GM23338 (cell line): ENCODE results near the gene COG7.

ENCODE experiments used
- CREB1 ChIP-seq: fragments of 250-450 bp; sonication (Bioruptor Pico); IDR thresholded peaks from 2 replicates; pipeline ENCODE4 v1.5.0; 2020; ENCODE audit warnings: low read depth, mild to moderate bottlenecking, moderate library complexity
- CTCF ChIP-seq, 2 experiments: fragments of 200-600 bp in 1 of 2; sonication (generic) in 1 of 2; conservative IDR thresholded peaks; 2 replicates each; pipeline versions ENCODE4 v1.5.1 to v1.6.1; 2016 to 2017; ENCODE audit warnings: antibody characterized with exemption in 2 of 2, low read depth in 2 of 2, mild to moderate bottlenecking in 2 of 2, moderate library complexity in 1 of 2
- EZH2 ChIP-seq: fragments of 200-600 bp; sonication (generic); IDR thresholded peaks from one replicate; pipeline ENCODE4 v1.8.0; 2017; ENCODE audit warnings: antibody characterized with exemption, mild to moderate bottlenecking, low read depth; ENCODE audit not compliant: unreplicated experiment
- EZH2phosphoT487 ChIP-seq: fragments of 200-600 bp; sonication (generic); IDR thresholded peaks from one replicate; pipeline ENCODE4 v1.8.1; 2018; ENCODE audit warnings: antibody characterized with exemption; ENCODE audit not compliant: unreplicated experiment
- JUNB ChIP-seq: IDR thresholded peaks from one replicate; pipeline ENCODE4 v1.6.1; 2016; ENCODE audit warnings: antibody characterized with exemption; ENCODE audit not compliant: unreplicated experiment
- NANOG ChIP-seq: IDR thresholded peaks from 2 replicates; pipeline ENCODE4 v1.6.1; 2016; ENCODE audit warnings: antibody characterized with exemption, borderline replicate concordance
- POLR2AphosphoS5 ChIP-seq: IDR thresholded peaks from 2 replicates; pipeline ENCODE4 v1.6.1; 2016; ENCODE audit warnings: antibody characterized with exemption, low read depth
- REST ChIP-seq: IDR thresholded peaks from one replicate; pipeline ENCODE4 v1.6.1; 2018; ENCODE audit warnings: antibody characterized with exemption; ENCODE audit not compliant: unreplicated experiment
- STAT1 ChIP-seq: IDR thresholded peaks from one replicate; pipeline ENCODE4 v1.6.1; 2016; ENCODE audit warnings: antibody characterized with exemption; ENCODE audit not compliant: unreplicated experiment
- ZNF114 ChIP-seq: fragments of 250-450 bp; sonication (Bioruptor Pico); IDR thresholded peaks from 2 replicates; pipeline ENCODE4 v1.5.0; 2020; ENCODE audit warnings: mild to moderate bottlenecking, moderate library complexity
- ZNF331 ChIP-seq: fragments of 250-450 bp; sonication (Bioruptor Pico); IDR thresholded peaks from 2 replicates; pipeline ENCODE4 v1.5.0; 2020; ENCODE audit warnings: low read depth, mild to moderate bottlenecking, moderate library complexity
- TF ChIP-seq, protein P1 (sequence below): IDR thresholded peaks from 2 replicates; pipeline ENCODE4 v1.6.1; 2016; ENCODE audit warnings: antibody characterized with exemption

DNA sequence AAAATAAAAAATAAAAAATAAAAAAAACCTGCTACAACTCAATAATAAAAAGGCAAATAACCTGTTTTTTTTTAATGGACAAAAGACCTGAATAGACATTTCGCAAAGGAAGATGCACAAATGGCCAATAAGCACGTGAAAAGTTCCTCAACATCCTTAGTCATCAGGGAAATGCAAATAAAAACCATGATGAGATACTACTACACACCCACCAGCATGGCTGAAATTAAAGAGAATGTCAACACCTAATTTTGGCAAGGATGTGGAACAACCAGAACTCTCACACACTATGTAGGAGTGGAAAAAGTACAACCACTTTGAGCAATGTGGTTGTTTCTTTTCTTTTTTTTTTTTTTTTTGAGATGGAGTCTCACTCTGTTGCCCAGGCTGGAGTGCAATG is 24.6 kb downstream of the COG7 start:
- no peak for TF ChIP-seq POLR2AphosphoS5
- no peak for TF ChIP-seq ZNF331 (CRISPR knock-in tag)
- TF ChIP-seq CTCF (conservative IDR thresholded peaks at IDR 0.05; ENCODE audit: low read depth in 2 of 2) = no peak
- TF ChIP-seq REST = no peak
- no peak for TF ChIP-seq EZH2phosphoT487
- no peak for TF ChIP-seq EZH2
- TF ChIP-seq NANOG = no peak
- TF ChIP-seq CREB1 (CRISPR knock-in tag) = no peak
- TF ChIP-seq ZNF114 (CRISPR knock-in tag) = no peak
- TF ChIP-seq JUNB = no peak
- TF ChIP-seq, protein P1, sequence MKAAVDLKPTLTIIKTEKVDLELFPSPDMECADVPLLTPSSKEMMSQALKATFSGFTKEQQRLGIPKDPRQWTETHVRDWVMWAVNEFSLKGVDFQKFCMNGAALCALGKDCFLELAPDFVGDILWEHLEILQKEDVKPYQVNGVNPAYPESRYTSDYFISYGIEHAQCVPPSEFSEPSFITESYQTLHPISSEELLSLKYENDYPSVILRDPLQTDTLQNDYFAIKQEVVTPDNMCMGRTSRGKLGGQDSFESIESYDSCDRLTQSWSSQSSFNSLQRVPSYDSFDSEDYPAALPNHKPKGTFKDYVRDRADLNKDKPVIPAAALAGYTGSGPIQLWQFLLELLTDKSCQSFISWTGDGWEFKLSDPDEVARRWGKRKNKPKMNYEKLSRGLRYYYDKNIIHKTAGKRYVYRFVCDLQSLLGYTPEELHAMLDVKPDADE = no peak
- no peak for TF ChIP-seq STAT1
